EH (cell line): ENCODE results near the gene CSMD2.

ENCODE experiments used
- DNase-seq: peaks from one replicate; pipeline ENCODE4 v3.0.0-alpha.2; 2015; ENCODE audit warnings: low read depth

CSMD2 gene

DNA sequence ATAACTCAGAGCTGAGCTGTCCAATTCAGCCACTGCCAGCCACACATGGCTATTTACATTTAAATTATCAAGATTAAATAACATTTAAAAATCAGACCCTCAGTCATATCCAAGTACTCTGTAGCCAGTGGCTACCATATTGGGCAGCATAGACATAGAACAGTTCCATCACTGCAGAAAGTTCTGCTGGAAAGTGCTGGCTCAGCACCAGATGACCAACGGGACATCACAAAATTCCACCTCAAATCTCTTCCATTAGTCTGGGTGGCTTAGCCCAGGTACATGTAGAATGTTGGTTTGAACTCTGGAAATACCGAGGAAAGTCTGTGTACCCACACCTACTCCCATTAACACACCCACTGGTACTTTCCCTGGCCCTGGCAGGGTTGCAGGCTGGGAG, 563.3 kb downstream of the CSMD2 start:
- DNase-seq, result peak; percentile 1

DNA sequence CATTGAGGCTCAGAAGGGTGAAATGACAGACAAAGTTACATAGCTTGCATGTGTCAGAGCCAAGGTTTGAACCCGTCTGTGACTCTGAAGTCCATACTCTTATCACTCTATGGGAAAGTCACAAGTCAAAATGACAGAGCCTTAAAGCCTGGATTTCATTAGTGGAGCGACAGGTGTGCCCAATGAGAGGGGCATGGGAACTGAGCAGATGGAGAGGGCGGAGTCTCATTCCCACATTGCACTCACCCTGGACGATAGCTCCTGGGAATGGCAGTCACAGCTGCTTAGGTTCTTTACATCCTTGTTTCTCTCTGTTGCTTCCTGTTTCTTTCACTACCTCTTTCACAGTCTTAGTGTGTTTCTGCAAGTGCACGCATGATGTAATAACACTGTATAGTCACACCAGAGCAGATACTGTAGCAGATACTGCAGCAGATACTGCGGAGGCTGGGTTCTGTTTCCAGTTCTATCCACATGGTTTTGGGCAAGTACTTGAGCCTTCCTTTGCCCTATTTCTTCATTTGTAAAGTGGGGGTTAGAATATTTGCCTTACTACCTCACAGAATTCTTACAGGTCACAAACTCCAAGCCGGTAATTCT, 565.4 kb downstream of the CSMD2 start:
- DNase-seq, result no peak

DNA sequence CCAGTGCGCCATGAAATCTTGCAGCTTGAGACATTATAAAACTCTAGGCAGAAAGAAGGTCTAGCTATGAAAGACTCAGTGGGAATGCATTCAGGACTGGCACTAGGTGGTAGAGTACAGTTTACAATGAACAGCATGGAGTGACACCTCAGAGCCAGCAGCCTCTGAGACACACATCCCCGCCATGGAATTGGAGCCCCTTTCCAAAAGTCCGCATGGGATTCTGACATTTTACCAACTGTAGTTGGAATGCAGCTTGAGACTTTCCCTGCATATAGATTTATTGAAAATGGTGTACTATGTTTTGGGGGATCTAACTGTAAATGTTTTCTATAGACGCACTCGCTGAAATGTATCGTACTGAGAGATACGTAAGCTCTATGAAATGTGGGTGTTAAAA, 576.3 kb downstream of the CSMD2 start:
- no peak for DNase-seq

DNA sequence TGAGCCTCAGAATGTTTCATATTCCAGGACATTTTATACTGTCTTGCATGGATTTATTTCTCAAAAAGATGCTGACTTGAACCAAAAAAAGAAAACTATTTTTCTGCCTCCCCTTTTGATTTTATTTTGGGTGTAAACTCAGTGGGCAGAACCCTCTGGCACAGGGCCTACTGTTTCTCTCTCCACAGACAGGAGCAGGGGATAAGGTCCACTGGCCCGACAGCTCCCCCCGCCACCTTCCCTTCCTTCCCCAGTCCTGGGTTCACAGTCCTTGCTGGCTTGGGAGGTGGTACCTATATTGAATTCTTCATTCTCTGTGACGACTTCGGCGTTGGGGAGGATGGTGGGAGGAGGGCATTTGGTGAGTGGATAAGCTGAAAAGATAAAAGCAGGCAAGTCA, 578.2 kb downstream of the CSMD2 start:
- DNase-seq, result no peak

DNA sequence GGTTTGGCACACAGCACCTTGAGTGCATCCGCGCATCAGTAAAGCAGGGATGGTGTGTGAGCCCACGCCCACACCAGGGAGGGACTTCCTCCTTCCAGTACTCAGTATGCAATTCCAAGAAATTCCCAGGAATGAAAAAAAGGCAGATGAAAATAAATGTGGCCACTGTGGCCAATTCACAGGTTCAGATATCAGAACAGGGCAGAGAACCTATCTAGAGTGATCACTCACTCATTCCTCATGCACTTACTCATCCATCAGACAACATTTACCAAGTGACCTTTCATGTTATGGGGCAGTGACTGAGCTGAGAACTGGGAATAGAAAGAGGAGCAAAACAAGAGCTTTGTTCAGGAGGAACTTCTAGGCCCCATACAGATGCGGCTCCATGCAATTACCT, 578.9 kb downstream of the CSMD2 start:
- peak; percentile 77 for DNase-seq

DNA sequence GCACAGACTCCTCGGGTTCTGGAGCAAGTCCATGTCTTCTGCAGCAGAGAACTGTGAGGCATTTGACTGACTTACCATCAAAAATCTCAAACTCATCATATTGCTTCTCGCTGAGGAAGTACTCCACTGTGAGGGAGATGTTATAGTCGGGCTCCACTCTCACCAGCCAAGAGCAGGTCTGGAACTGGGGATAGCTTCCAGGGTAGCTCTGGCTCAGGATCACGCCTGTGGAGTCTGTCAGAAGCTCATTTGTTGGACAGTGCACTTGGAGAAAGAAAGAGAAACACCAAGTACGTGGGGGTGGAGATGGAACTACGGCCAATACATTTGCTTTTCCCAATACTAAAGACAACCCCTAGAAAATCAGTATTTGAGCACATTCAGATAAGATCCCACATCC, 581.5 kb downstream of the CSMD2 start:
- DNase-seq, result no peak

DNA sequence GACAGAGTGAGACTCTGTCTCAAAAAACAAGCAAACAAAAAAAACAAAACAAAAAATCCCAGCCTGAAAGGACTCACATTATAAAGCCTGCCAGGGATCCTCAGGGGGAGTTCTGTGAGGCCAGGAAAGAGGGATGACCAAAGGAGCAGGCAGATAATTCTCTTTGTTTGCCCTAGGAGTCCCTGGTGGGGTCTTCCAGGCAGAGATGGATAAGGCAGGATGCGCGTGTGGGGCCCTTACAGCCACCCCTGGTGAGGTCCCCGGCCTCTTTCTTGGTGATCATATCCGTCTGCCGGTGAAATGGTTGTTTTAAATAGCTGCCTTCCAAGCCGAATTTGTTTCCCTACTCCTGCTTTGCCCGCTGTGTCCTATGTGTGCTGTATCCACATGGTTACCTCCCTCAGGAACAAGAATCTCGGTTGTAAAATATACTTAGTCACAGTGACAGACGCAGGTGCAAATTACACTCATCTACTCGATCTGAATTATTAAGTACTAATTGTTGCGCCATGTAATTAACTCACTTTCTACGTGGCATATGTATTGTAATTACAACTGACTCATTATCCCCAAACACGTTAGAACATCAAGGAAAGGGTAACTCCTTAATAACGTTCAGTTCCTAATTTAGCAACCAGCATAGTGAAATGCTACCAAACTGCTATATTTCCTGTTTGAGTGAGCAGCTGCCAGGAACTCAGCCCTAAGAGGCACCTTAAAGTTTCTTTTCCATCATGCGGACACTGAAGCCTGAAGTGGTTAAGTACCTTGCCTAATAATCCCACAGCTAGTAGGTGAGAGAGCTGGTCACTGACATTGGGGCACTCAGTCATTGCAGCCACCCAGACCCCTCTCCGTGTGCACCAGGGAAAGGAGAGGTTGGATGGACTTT, 586.2 kb downstream of the CSMD2 start:
- DNase-seq, result no peak

DNA sequence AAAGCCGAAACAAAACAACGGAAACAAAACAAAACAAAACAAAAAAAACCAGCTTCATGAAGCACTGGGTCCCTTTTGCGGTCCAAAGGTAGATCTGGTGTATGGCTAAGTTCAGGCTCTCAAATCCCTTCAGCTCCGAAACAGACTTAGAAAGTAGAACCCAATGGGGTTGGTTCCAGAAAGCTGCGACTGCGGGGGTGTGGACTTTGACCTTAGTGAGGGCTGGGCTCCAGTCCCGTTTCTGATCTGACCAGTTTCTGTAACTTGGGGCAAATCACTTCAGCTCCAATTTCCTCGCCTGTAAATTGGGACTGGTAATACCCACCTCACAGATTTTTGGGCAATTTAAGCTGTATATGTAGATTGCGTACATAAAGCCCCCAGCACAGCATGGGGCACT, 587.4 kb downstream of the CSMD2 start:
- no peak for DNase-seq

DNA sequence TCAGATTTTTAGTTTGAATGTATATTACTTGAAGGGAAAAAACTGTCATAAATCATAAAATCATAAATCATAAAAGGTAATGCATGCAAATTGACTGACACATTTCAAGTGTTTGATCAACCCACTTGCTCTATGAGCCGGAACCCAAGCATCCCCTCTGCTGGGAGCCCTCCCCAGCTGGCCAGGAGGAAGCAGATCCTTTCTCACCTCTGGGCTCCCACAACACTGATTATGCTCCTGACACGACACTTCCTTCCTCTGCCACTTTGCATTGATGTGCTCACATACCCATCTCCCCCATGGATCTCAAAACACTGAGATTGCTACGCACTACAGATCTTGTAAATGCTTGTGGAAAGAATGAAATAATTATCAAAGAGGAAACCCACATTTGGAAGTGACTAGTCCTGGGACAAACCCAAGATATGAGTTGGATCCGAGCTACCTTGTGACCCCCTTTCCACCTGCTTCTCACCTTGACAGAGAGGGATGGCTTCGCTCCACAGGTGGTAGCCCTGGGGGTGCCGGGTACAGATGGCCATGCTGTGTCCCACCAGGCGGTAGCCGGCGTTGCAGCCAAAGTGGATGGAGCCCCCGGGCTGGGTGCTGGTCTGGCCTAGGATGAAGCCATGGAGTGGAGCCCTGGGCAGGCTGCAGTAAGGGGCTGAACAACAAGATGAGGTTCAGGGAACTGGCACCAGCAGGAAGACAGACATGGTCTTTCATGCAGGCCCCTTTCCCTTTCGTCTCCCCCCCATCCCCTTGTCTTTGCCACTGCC, 588.0 kb downstream of the CSMD2 start:
- DNase-seq, result no peak

DNA sequence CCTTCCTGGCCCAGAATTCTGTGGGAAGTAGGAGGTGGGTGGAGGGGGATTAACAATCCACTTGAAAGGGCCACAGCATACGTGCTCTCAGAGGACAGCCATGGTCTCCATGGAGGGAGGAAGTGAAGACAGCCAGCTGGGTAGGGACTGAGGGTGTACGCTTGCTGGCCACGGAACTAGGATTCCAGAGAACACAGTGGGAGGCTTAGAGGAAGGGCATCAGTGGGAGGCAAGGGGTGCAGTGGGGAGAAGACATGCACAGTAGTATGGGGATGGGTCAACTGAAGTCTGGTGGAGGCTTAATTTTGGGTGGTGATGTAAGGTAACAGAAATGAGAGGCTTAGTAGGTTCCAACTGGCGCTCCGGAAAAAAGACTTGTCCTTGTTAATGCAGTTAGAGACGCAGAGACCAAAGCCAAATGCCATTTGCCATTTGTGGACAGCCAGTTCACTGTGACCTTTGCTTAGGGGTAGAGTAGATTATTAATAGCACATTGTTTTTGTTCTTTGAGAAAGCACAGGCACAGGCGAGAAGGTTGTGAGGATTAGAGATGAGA, 589.6 kb downstream of the CSMD2 start:
- DNase-seq, result no peak

DNA sequence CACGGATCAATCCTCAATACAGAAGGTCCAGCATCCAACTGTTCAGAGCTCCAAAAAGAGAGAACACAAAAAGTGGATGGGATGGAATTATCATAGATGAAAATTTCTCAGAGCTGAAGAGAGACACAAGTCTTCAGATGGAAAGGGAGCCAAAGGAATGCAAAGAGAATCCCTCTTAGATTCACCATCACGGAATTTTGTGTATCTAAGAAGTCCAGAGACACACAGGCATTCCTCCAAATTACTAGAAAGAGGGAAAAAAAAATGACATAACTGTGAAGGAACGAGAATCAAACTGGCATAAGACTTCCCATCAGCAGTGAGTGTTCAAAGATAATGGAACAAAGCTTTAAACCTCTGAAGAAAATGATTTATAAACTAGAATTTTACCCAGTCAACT, 591.4 kb downstream of the CSMD2 start:
- peak; percentile 68 for DNase-seq

DNA sequence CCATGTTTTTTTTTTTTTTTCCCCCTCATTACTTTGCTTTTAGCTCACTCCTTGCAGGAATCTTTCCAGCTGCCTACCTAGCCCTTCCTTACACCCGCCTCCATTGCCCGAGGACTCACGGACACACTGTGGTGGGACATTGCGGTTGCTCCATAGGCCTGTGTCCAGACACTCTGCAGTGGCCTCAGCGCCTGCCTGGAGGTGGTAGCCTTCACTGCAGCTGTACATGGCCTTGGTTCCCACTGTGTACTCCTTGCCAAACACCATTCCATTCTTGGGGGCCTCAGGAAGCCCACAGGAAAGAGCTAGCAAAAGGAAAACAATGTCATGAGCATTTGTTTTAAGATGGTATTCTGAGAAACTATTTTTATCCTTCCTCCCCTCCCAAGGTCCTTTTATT, 592.6 kb downstream of the CSMD2 start:
- DNase-seq, result no peak

DNA sequence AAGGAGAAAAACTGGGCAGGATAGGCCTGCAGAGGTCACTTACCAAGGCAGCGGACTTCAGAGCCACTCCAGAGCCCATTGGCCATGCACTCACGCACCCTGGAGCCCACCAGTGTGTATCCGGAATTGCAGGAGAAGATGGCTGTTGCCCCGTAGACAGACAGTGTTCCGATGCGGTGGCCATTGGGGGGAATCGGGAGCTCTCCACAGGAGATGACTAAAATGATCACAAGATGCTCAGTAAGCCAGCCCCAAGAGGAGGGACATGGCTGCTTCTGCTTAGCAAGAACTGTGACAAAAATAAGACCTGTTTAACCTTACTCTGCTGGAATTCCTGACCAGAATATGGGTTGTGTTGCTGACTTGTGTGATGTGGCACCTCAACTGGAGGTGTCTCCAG, 595.7 kb downstream of the CSMD2 start:
- DNase-seq, result no peak

DNA sequence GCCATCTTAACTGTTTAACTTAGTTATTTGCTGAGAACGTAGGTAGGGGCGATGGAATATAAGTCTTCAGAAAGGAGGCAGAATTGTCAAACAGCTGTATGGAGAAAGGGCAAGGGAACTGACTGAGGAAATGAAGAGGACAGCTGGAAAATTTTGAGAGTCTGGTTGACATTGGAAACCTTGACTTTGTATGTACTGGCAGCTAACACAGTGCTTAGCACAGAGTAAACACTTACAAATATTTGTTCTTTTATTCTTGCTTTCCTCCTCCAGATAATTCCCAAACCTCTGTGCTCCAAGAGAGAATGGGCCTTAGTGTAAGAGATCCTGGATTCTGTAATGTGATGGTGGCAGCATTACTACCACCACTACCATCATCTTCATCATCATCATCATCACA, 601.3 kb downstream of the CSMD2 start:
- no peak for DNase-seq

DNA sequence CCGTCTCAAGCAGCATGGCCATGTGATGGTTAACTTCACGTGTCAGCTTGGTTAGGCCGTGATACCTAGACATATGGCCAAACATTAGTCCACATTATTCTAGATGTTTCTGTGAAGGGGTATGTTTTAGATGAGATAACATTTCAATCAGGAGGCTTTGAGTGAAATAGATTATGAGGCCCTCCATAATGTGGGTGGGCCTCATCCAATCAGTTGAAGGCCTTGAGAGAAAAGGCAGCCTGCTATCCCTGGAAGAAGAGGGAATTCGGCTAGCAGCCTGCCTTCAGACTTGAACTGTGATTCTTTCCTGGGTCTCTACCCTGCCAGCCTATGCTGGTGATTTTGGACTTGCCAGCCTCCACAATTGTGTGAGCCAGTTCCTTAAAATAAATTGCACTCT, 602.5 kb downstream of the CSMD2 start:
- DNase-seq, result no peak

DNA sequence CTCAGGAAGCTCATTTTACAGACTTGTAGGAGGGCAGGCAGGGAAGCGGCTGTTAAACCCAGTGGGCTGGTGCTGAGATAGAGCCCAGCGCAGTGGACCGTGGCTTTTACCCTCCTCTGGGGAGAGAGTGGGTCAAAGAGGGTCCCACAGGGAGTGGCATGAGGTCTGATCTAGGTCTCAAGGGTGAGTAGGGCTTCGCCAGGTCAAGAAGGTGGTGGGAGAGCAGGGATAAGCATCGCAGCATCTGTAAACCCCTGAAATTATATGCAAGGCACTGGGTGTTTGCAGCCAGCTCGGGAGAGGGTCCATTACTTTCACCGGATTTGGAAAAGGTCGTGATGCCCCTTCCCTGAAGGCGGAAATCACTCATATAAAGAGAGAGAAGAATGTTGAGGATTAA, 603.5 kb downstream of the CSMD2 start:
- DNase-seq, result no peak

DNA sequence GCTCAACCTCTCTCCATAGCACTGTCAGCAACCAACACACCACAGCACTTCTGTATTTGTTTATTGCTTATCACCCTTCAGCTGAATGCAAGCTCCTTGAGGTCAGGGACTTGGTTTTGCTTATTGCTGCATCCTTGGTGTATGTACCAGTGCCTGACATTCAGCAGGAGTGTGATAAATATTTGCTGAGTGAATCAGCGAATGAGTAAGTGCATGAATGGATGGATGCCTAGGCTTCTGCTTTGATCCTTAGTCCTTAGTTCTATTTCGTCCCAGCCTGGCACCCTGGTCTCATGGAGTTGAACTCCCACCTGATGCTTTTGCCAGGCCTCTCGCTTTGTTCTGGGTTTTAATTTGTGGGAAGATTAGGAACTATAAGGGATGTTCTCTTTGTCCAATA, 604.4 kb downstream of the CSMD2 start:
- peak; percentile 26 for DNase-seq

DNA sequence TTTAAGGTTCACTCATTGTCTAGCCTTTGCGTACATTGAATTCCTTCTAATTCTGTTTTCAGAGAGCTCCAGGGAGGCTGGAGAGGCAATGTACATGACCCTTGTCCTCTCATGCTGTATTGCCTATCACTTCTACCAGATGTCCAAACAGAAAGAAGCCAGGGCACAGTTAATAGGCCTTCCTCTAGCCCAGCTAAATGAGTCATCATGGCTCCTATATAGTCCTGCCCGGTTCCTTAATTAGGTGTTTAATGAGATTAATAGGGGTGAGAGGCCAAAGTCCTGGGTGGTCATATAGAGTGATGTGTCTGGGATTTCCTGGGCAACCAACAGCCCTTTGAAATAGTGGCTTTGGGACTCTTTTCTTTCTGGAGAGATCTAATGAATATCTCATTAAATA, 616.3 kb downstream of the CSMD2 start:
- DNase-seq, result no peak

DNA sequence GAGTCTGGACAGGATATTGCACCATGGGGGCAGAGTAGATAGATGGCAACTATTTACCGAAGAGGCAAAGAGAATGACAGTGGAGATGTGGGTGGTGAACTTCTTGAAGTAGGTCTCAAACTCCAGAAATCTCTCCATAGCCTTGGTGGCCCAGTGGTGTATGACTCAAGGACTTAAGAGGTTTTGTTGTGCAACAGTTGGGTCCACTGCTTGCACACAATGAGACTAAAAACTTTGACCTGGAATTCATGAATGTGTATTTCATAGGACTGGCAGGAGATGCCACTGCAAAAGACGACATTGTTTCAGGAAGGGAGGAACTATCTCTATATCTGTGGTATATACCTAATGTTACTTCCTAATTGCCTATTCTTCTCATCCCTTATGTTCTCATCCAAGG, 616.7 kb downstream of the CSMD2 start:
- DNase-seq, result no peak

DNA sequence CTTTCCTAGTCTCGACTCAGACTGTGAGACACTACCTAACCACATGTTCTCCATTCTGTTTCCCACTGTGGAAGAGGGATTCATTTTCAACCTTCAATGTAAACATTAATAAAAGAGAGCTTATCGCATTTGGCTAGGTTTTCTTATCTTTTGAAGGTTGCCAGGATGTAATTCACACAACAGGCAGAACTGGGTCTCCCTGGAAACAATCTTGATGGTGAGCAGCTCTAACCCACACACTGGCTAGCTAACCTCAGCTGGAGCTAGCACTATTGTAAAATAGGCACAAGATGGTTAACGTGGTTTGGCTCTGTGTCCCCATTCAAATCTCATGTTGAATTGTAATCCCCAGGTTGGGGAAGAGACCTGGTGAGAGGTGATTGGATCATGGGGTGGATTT, 617.5 kb downstream of the CSMD2 start:
- DNase-seq, result no peak

DNA sequence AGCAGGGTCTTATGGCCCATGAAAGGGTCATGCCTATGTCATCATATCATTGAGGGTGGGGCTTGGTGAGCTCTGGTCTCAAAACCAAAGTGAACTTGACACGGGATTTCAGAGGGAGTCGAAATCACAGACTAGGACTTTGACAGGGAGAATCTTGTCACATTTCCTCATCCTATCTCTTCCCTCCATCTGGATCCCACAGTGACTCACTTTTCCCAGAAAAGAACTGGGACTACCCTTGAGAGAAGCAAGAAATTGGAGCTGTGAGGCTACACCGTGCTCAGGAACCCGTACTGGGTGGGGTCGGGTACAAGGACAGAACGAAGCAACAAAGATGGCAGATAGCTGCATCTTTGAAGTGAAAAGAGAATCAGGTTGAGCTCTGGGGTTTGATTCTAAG, 623.1 kb downstream of the CSMD2 start:
- no peak for DNase-seq

DNA sequence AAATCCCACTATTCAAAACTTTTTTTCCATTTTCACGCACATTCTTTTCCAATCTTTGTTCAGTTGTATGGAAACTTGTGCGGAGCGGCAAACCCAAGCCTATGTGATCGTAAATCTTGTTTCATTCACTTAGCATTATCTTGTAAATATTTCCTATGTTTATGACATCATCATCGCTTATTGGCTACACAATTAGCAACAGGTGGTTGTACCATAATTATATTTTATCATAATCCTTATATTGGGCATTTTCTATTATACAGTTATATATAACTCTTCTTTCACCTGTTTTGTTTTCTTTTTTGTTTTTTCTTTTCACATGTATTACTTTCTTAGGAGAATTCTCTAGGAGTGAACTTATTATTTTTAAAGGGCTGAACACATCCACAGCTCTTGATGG, 627.1 kb downstream of the CSMD2 start:
- no peak for DNase-seq

DNA sequence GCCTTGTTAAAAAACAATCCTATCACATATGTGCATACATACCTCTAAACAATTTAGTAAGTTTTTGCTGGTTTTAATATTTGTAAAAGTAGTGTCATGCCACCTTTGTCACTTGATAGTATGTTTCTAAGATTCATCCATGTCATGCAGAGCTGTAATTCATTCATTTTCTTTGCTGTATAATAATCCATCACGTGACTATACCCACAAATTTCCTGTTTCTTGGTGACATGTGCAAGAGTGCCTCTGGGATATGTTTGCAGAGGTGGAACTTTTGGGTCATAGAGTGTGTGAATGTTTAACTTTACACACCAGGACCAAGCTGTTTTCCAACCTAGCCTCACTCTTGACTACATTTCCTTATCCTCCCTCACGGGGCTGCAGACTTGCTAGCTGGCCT, 629.7 kb downstream of the CSMD2 start:
- DNase-seq, result no peak
